Stimulated activated memory B cell treated with anti-CD40 and anti-IgM and Interleukin-4, amounts not matched to agents 10 μg/mL and 1 μg/mL and 100 μg/mL, for 72 hours (primary cell): Measurements from ENCODE around the gene IGF2BP2.
A peak's percentile ranks its signal among the peaks of the same experiment; 100 is the strongest.
"Not testable (repeated sequence)": the region's sequence is repeated elsewhere in the genome, so short reads cannot be mapped to it uniquely, and the experiment has no call there.

Experiments
- ATAC-seq: fragments of 150-1000 bp; cut with Tn5 transposase; 2 replicates; pipeline ENCODE4 v1.10.0; 2021
- H3K27ac Mint-ChIP-seq: one replicate; pipeline ENCODE4 v1.8.0; 2022; ENCODE audit warnings: mild to moderate bottlenecking, mixed read lengths
- H3K27me3 Mint-ChIP-seq: one replicate; pipeline ENCODE4 v1.8.0; 2022; ENCODE audit warnings: mixed read lengths
- H3K36me3 Mint-ChIP-seq: one replicate; pipeline ENCODE4 v1.8.0; 2022; ENCODE audit warnings: mixed read lengths
- H3K4me1 Mint-ChIP-seq: one replicate; pipeline ENCODE4 v1.8.0; 2022; ENCODE audit warnings: mixed read lengths
- H3K4me3 Mint-ChIP-seq: one replicate; pipeline ENCODE4 v1.8.0; 2022; ENCODE audit warnings: mild to moderate bottlenecking, moderate library complexity, mixed read lengths
- H3K9me3 Mint-ChIP-seq: one replicate; pipeline ENCODE4 v1.8.0; 2022; ENCODE audit warnings: mixed read lengths

IGF2BP2 gene

GRCh38 chr3:185824051-185825005, 514 bp downstream of the IGF2BP2 start:
- H3K9me3 Mint-ChIP-seq = no peaks in the 10 kb centered on the region
- peak; percentile 36 for ATAC-seq
- H3K4me1 Mint-ChIP-seq = peaks cover 29% of the 10 kb centered on the region
- H3K36me3 Mint-ChIP-seq = no peaks in the 10 kb centered on the region
- peak overlapping the region; percentile 88 for H3K4me3 Mint-ChIP-seq
- peaks cover 74% of the 10 kb centered on the region for H3K27me3 Mint-ChIP-seq
- peak overlapping the region; percentile 59 for H3K27ac Mint-ChIP-seq

- peak overlapping the region; percentile 88 for H3K4me3 Mint-ChIP-seq
- peak; percentile 49 for ATAC-seq
- peaks cover 79% of the 10 kb centered on the region for H3K27me3 Mint-ChIP-seq
- H3K9me3 Mint-ChIP-seq = no peaks in the 10 kb centered on the region
- H3K36me3 Mint-ChIP-seq = no peaks in the 10 kb centered on the region
- peak overlapping the region; percentile 59 for H3K27ac Mint-ChIP-seq
- peaks cover 29% of the 10 kb centered on the region for H3K4me1 Mint-ChIP-seq
Measured at GRCh38 chr3:185823078-185824044, 1.5 kb downstream of the IGF2BP2 start.

GRCh38 chr3:185822221-185823000, 2.4 kb downstream of the IGF2BP2 start:
- Mint-ChIP-seq H3K4me1 (peaks cover 29% of the 10 kb centered on the region), H3K27ac (no peak overlapping the region), H3K27me3 (peaks cover 77% of the 10 kb centered on the region), H3K4me3 (no peak overlapping the region), H3K9me3 (no peaks in the 10 kb centered on the region), H3K36me3 (no peaks in the 10 kb centered on the region)
- no peak for ATAC-seq

GRCh38 chr3:185820973-185821758, 3.7 kb downstream of the IGF2BP2 start:
- Mint-ChIP-seq H3K36me3 (no peaks in the 10 kb centered on the region), H3K27me3 (peaks cover 71% of the 10 kb centered on the region), H3K4me1 (peaks cover 24% of the 10 kb centered on the region), H3K9me3 (no peaks in the 10 kb centered on the region), H3K27ac (no peak overlapping the region), H3K4me3 (no peak overlapping the region)
- ATAC-seq = no peak

- ATAC-seq = no peak
- Mint-ChIP-seq H3K4me3 (no peak overlapping the region), H3K36me3 (no peaks in the 10 kb centered on the region), H3K27ac (no peak overlapping the region), H3K9me3 (no peaks in the 10 kb centered on the region), H3K27me3 (peaks cover 53% of the 10 kb centered on the region), H3K4me1 (peaks cover 7% of the 10 kb centered on the region)
Measured at GRCh38 chr3:185818267-185818875, 6.5 kb downstream of the IGF2BP2 start.

- no peak for ATAC-seq
- H3K27me3 Mint-ChIP-seq = peaks cover 45% of the 10 kb centered on the region
- H3K4me3 Mint-ChIP-seq = no peak overlapping the region
Measured at GRCh38 chr3:185815391-185816282, 9.2 kb downstream of the IGF2BP2 start.

GRCh38 chr3:185813691-185814215, 11.1 kb downstream of the IGF2BP2 start:
- Mint-ChIP-seq H3K4me3 (no peak overlapping the region), H3K27me3 (peaks cover 33% of the 10 kb centered on the region), H3K36me3 (no peaks in the 10 kb centered on the region), H3K9me3 (no peaks in the 10 kb centered on the region), H3K4me1 (no peaks in the 10 kb centered on the region), H3K27ac (no peak overlapping the region)
- ATAC-seq = no peak

More at GRCh38 chr3:185815391-185816282, 9.2 kb downstream of the IGF2BP2 start:
- H3K9me3 Mint-ChIP-seq = no peaks in the 10 kb centered on the region
- H3K4me1 Mint-ChIP-seq = no peaks in the 10 kb centered on the region
- no peaks in the 10 kb centered on the region for H3K36me3 Mint-ChIP-seq
- H3K27ac Mint-ChIP-seq = no peak overlapping the region

GRCh38 chr3:185813205-185813604, 11.6 kb downstream of the IGF2BP2 start:
- peaks cover 27% of the 10 kb centered on the region for H3K27me3 Mint-ChIP-seq
- H3K9me3 Mint-ChIP-seq = no peaks in the 10 kb centered on the region
- no peaks in the 10 kb centered on the region for H3K36me3 Mint-ChIP-seq
- H3K27ac Mint-ChIP-seq = no peak overlapping the region
- no peak overlapping the region for H3K4me3 Mint-ChIP-seq
- no peaks in the 10 kb centered on the region for H3K4me1 Mint-ChIP-seq
- no peak for ATAC-seq

- Mint-ChIP-seq H3K4me3 (no peak overlapping the region), H3K36me3 (no peaks in the 10 kb centered on the region), H3K27me3 (peaks cover 11% of the 10 kb centered on the region), H3K9me3 (no peaks in the 10 kb centered on the region), H3K4me1 (no peaks in the 10 kb centered on the region), H3K27ac (no peak overlapping the region)
- no peak for ATAC-seq
Measured at GRCh38 chr3:185807445-185808068, 17.3 kb downstream of the IGF2BP2 start.

GRCh38 chr3:185798831-185799110, 26.1 kb downstream of the IGF2BP2 start:
- ATAC-seq, H3K36me3 Mint-ChIP-seq, H3K9me3 Mint-ChIP-seq, H3K27ac Mint-ChIP-seq, H3K4me1 Mint-ChIP-seq, H3K4me3 Mint-ChIP-seq: not testable (repeated sequence)
- H3K27me3 Mint-ChIP-seq = peaks cover 33% of the 10 kb centered on the region

- no peak for ATAC-seq
- Mint-ChIP-seq H3K4me3 (no peak overlapping the region), H3K4me1 (no peaks in the 10 kb centered on the region), H3K36me3 (no peaks in the 10 kb centered on the region), H3K27me3 (peaks cover 33% of the 10 kb centered on the region), H3K9me3 (no peaks in the 10 kb centered on the region), H3K27ac (no peak overlapping the region)
Measured at GRCh38 chr3:185797993-185798830, 26.6 kb downstream of the IGF2BP2 start.
